Spleen (tissue), 7 donors: ENCODE data around the gene CLEC16A.

ENCODE experiments used
- POLR2A ChIP-seq, 3 donors: fragments of 450-650 bp; IDR thresholded peaks; one replicate each; pipeline ENCODE4 v1.5.1; 2017; ENCODE audit warnings: antibody characterized with exemption in 3 of 3, mild to moderate bottlenecking in 1 of 3
- POLR2AphosphoS5 ChIP-seq, 3 donors: sonication (generic); formaldehyde crosslinking; IDR thresholded peaks; one replicate each; pipeline ENCODE4 v1.5.1; 2017; ENCODE audit warnings: antibody characterized with exemption in 3 of 3
- TF ChIP-seq, protein P1 (sequence below), 11 experiments: fragments of 200-600 bp in 7 of 11; fragments of 450-650 bp in 4 of 11; sonication (generic) in 4 of 11; IDR thresholded peaks in 8 of 11; conservative IDR thresholded peaks in 3 of 11; 1 replicate in 7 of 11; 2 replicates in 4 of 11; pipeline versions ENCODE4 v1.4.0 to v1.8.0; 2016 to 2021; ENCODE audit warnings: antibody characterized with exemption in 11 of 11, inconsistent platforms in 4 of 11, mild to moderate bottlenecking in 1 of 11
- donor health status: DM: no; HTN: no; CAD: no; lungs with moderate emphysema.
- donor health status: DM: no; HTN: no; CAD: no.
- donor health status: DM: no; HTN: no; CAD: no.

DNA sequence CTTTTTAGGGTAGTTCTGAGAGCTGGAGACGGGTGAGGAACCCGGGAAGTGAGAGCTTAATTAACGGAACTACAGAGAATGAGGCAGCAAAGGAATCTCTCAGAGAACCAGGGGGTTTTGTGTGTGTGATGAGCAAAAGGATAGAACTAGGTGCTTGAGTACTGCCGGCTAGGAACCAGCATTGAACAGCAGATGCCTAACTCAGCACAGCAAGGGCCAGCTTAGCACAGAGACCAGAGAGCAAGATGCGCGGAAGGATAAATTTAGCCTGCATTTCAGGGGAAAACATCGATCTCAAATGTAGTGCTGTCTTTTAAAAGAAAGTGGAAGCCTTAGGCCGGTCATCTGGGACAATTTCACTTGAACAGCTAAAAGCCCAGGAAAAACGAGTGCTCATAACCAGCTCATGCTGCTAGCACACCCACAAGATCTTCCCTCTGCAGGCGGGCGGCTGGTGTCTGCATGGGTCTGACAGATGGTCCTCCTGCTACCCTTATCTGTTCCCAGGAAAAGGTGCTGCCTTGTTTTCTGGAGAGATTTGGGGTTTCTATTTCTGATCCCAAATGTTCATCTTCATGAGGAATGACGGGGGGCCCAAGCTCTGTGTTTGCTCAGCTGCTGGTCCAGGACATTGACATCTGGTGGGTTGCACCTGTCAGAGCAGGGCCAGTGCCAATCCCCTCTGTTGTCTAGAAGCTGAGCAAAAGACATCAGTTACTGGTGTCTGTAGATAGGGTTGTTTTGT is 207.7 kb downstream of the CLEC16A start:
- TF ChIP-seq, protein P1, sequence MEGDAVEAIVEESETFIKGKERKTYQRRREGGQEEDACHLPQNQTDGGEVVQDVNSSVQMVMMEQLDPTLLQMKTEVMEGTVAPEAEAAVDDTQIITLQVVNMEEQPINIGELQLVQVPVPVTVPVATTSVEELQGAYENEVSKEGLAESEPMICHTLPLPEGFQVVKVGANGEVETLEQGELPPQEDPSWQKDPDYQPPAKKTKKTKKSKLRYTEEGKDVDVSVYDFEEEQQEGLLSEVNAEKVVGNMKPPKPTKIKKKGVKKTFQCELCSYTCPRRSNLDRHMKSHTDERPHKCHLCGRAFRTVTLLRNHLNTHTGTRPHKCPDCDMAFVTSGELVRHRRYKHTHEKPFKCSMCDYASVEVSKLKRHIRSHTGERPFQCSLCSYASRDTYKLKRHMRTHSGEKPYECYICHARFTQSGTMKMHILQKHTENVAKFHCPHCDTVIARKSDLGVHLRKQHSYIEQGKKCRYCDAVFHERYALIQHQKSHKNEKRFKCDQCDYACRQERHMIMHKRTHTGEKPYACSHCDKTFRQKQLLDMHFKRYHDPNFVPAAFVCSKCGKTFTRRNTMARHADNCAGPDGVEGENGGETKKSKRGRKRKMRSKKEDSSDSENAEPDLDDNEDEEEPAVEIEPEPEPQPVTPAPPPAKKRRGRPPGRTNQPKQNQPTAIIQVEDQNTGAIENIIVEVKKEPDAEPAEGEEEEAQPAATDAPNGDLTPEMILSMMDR (IDR thresholded peaks at IDR 0.05 in 8 of 11, conservative IDR thresholded peaks at IDR 0.05 in 3 of 11), result no peak
- no peak for TF ChIP-seq POLR2AphosphoS5 (IDR thresholded peaks at IDR 0.05)
- TF ChIP-seq POLR2A (IDR thresholded peaks at IDR 0.05), result no peak
